HG03045 (cell line): ENCODE data around the gene CSTF2T.

Source experiments
- ATAC-seq: cut with Tn5 transposase; IDR thresholded peaks from one replicate; pipeline ENCODE4 v1.9.1; 2021; ENCODE audit warnings: mild to moderate bottlenecking, moderate library complexity; ENCODE audit not compliant: unreplicated experiment

Gene CSTF2T, protein sequence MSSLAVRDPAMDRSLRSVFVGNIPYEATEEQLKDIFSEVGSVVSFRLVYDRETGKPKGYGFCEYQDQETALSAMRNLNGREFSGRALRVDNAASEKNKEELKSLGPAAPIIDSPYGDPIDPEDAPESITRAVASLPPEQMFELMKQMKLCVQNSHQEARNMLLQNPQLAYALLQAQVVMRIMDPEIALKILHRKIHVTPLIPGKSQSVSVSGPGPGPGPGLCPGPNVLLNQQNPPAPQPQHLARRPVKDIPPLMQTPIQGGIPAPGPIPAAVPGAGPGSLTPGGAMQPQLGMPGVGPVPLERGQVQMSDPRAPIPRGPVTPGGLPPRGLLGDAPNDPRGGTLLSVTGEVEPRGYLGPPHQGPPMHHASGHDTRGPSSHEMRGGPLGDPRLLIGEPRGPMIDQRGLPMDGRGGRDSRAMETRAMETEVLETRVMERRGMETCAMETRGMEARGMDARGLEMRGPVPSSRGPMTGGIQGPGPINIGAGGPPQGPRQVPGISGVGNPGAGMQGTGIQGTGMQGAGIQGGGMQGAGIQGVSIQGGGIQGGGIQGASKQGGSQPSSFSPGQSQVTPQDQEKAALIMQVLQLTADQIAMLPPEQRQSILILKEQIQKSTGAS

DNA sequence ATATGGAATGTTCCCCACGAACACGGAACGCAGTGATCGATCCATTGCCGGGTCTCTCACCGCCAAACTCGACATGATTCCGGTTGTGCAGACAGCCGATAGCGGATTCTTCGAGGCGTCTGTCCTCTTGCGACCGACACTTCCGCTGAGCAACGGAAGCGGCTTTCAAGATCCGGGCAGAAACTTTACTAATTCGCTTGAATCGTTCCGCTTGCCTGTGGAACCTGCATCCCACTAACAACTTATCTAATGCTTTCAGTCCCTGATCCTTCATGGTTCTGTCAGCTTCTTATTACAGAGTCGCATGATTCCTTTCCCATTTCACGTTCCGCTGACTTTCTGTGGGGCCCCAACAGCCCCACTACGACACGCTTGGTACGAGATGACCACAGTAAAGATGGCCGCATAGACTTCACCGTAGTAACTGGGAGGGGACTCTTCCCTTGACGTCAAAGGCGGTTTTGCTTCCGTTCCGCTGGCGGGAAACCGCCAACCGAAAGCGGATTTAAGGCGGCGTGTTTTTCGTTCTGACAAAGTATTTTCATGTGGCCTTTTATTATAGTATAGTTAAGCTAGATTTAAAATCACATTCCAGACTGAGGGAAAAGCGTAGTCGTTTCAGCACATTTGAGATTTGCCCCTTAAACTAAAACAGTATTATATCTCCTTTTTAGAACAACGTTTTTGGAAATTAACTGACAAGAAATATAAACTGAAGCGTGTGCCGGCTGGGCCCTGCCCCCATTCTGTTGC, at the start of gene CSTF2T:
CSTF2T (minus strand) TSS at position 121 of the 753 bp plus-strand sequence; CDS start at position 75, 46 bp downstream.
- ATAC-seq = peak; percentile 96

DNA sequence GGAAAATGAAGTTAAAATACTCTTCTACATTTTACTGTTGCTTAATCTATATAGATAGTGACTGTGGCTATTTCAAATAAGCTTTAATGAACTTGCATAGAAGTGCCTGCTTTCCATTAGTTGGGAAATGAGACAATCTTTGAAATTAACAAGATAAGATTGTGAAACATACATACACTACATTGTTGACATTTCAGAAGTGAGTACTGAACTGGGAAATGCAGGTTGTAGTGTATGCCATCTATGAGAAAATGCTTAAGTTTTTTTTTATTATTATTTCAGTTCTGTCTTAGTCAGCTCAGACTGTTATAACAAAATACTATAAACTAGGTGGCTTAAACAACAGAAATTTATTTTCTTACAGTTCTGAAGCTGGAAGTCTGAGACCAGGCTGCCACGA, 49.6 kb upstream of the CSTF2T start:
- ATAC-seq = no peak

- no peak for ATAC-seq
Observed at GRCh38 chr10:51747216-51747615, 47.8 kb upstream of the CSTF2T start.

DNA sequence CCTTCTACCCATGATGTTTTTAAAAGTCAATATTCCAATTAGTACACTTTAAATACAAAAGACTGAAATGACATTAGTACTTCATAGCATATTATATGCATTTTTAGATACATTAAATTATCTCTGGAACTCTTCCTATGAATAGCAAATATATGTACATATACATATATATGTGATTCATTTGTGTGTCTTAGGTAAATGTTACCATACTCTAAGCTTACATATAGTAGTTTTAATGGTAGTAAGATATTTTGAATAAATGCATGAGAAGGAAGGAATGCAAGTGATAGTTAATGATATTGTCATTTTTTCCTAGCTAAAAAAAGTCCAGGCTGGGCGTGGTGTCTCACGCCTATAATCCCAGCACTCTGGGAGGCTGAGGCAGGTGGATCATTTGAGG, 46.0 kb upstream of the CSTF2T start:
- no peak for ATAC-seq

GRCh38 chr10:51744235-51745000, 45.0 kb upstream of the CSTF2T start:
- ATAC-seq = no peak

- peak; percentile 42 for ATAC-seq
Observed at GRCh38 chr10:51743146-51743545, 43.8 kb upstream of the CSTF2T start.

DNA sequence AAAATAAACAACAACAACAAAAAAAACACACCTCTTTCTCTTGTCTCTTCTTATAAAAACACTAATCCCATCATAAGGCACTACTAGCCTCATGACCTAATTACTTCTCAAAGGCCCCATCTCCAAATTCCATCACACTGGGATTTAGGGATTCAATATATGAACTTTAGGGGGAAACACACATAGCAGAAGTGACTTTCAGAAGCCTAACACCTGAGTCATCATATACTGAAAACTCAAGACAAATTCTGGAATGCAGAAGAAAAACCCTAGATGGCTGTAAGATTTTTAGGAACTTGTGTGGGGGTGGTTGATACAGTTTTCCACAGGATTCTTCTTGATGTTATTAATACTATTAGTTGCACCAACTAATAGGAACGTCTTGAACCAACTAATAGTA, 33.7 kb upstream of the CSTF2T start:
- ATAC-seq = no peak

DNA sequence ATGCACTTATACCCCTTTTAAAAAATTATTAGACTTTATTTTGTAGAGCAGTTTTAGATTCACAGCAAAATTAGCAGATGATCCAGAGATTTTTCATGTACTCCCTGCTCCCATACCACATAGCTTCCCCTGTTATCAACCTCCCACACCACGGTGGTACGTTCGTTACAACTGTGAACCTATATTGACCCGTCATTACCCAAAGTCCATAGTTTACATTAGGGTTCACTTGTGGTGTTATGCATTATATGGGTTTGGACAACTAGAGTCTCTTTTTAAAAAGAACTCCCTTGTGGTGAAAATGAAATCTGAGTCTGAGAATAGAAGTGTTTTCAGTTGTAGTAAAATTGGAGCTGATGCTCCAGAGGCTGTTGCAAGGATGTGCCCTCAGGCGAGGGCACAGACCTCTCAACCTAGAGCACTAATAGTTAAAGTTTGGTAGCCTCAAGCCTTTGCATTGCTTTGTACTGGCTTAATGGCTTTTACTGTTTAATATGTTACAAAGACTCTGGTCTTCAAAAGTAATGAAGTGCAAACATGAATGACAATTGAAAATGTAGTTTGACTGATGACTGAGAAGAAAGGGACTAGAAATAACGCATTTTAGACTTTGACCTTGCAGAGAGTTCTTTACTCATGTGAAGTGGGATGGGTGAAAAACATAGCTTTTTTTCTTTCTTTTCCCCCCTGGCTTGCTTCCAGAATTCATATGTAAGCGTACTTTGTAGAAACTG, 30.6 kb upstream of the CSTF2T start:
- no peak for ATAC-seq

DNA sequence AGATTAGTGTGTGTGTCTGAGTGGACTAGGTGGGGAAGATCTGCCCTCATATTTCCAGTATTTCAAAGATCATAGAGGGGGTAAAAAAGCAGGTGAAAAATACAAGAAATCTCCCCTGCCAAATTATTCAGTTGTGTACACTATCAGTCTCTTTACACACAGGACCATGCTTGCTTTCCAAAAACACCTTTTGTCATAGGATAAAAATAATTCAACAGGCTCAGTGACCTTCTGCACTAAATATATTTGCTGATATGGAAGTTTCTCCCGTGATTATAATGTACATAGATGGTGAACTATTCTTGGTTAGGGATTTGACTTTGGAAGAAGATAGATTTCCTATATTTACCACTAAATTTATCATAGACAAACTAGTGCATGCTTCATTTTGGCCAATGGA, 24.6 kb upstream of the CSTF2T start:
- ATAC-seq = no peak

GRCh38 chr10:51718804-51719291, 19.5 kb upstream of the CSTF2T start:
- ATAC-seq = no peak

GRCh38 chr10:51716981-51717380, 17.6 kb upstream of the CSTF2T start:
- ATAC-seq = no peak

- ATAC-seq = no peak
Observed at GRCh38 chr10:51711519-51711891, 12.1 kb upstream of the CSTF2T start.

GRCh38 chr10:51709324-51709972, 10.1 kb upstream of the CSTF2T start:
- ATAC-seq = no peak

- no peak for ATAC-seq
Observed at GRCh38 chr10:51708609-51709008, 9.2 kb upstream of the CSTF2T start.

DNA sequence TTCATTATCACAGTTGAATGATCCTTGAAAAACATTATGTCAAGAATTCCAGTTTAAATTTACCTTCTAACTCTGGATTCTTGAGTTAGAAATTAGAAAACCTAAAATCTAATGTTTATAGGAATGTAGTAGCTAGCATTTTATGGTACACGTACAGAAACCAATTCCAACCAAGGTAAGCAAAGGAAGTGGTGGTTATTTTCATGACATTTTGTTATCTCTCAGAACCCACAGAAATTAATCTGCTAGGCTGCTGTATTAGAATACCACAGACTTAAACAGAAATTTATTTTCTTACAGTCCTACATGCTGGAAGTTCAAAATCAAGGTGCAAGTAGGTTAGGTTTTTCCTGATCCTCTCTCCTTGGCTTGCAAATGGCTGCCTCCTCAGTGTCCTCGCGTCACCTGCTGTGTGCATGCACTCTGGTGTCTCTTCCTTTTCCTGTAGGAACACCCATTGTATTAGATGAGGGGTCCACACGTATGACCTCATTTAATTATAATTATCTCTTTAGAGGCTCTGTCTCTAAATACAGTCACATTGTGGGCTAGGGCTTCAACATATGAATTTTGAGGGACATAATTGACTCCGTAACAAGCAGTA, 8.5 kb upstream of the CSTF2T start:
- no peak for ATAC-seq

GRCh38 chr10:51707392-51707791, 8.0 kb upstream of the CSTF2T start:
- ATAC-seq = no peak

- ATAC-seq = no peak
Observed at GRCh38 chr10:51706225-51706624, 6.8 kb upstream of the CSTF2T start.

DNA sequence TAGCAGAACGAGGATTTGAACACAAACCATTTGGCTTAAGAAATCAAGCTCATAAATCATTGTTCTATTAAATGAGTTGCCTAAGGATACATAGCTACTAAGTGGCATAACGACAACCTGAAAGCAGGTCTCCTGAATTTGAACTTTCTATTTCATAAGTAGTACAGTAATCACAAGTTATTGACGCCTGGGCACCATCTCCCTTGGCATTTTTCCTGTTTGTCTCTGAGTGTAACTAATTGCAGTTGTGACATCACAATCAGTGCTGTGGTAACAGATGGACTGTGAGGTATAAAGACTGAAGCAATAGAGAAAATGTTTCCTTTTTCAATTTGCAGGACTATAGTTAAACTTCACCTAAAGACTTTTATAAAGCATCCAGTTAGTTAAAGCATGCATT, 6.4 kb upstream of the CSTF2T start:
- no peak for ATAC-seq

DNA sequence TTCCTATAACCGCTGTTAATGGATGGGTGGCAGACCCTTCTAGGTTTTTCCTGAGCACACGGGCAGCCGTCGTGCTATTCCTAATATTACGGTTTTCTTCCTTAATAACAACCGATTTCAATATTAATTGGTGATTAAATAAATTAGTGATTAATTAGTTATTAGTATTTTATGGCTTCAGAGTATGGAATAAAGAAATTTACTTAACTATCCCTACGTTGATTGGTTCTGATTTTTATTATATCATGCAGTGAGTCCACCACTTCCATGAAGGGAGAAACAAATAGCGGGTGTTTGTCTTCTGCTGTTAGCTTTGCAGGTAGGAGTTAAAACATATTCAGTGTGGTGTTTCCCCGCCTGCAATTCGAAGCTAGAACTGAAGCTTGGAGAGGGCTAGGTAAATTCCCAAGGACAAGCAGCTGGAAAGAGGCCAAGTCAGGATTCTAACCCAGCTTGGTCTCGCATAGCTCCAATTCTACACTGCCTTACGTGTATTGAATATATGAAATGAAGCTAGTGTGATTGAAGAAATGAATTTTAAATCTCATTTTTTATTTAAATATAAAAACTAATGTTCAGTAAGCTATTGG, 928 bp upstream of the CSTF2T start:
- ATAC-seq = no peak
